Mesenchymal stem cell (in vitro differentiated cells and primary cell): Measurements from ENCODE around the gene CHRNB1.
A peak's percentile ranks its signal among the peaks of the same experiment; 100 is the strongest.

Source experiments
- DNase-seq: peaks from one replicate; pipeline ENCODE4 v3.0.0-alpha.2; 2013
- H2AFZ ChIP-seq: one replicate; pipeline ENCODE4 v1.6.1; 2013; ENCODE audit warnings: low read depth, mild to moderate bottlenecking, control low read depth, inconsistent platforms, low read length, moderate library complexity
- H2AK5ac ChIP-seq: 2 replicates; pipeline ENCODE4 v1.6.1; 2013; ENCODE audit warnings: low read length, moderate library complexity, mild to moderate bottlenecking, inconsistent platforms; ENCODE audit not compliant: severe bottlenecking
- H2BK120ac ChIP-seq: one replicate; pipeline ENCODE4 v1.6.1; 2013; ENCODE audit warnings: low read depth, mild to moderate bottlenecking, inconsistent platforms, low read length, moderate library complexity
- H2BK12ac ChIP-seq, 2 experiments: one replicate each; pipeline ENCODE4 v1.6.1; 2013; ENCODE audit warnings: inconsistent platforms in 2 of 2, low read length in 2 of 2, mild to moderate bottlenecking in 2 of 2, moderate library complexity in 2 of 2, control low read depth in 1 of 2
- H2BK15ac ChIP-seq: one replicate; pipeline ENCODE4 v1.6.1; 2013; ENCODE audit warnings: mild to moderate bottlenecking, low read depth, inconsistent platforms; ENCODE audit not compliant: poor library complexity, severe bottlenecking
- H2BK5ac ChIP-seq: 2 replicates; pipeline ENCODE4 v1.6.1; 2013; ENCODE audit warnings: low read depth, mild to moderate bottlenecking, low read length, control low read depth, inconsistent platforms; ENCODE audit not compliant: poor library complexity, severe bottlenecking
- H3K14ac ChIP-seq, 2 experiments: one replicate each; pipeline ENCODE4 v1.6.1; 2013; ENCODE audit warnings: inconsistent platforms in 2 of 2, low read length in 2 of 2, control low read depth in 1 of 2, mild to moderate bottlenecking in 1 of 2, moderate library complexity in 1 of 2
- H3K18ac ChIP-seq, 2 experiments: one replicate each; pipeline ENCODE4 v1.6.1; 2013; ENCODE audit warnings: inconsistent platforms in 2 of 2, low read length in 2 of 2, control low read depth in 1 of 2, low read depth in 1 of 2, mild to moderate bottlenecking in 1 of 2
- H3K23ac ChIP-seq, 2 experiments: one replicate each; pipeline ENCODE4 v1.6.1; 2013; ENCODE audit warnings: inconsistent platforms in 2 of 2, low read length in 2 of 2, mild to moderate bottlenecking in 2 of 2, moderate library complexity in 2 of 2, control low read depth in 1 of 2
- H3K27ac ChIP-seq: 2 replicates; pipeline ENCODE4 v1.5.1; 2013; ENCODE audit warnings: mild to moderate bottlenecking, moderate library complexity, low read length, control low read depth, inconsistent platforms; ENCODE audit not compliant: poor library complexity, severe bottlenecking
- H3K27me3 ChIP-seq, 2 experiments: 2 replicates each; pipeline versions ENCODE4 v1.6.1 to v1.7.0; 2013; ENCODE audit warnings: low read length in 2 of 2, mild to moderate bottlenecking in 2 of 2, moderate library complexity in 2 of 2, control low read depth in 1 of 2, inconsistent platforms in 1 of 2; ENCODE audit not compliant: control insufficient read depth in 1 of 2, insufficient read depth in 1 of 2
- H3K36me3 ChIP-seq, 2 experiments: 2 replicates each; pipeline versions ENCODE4 v1.6.1 to v1.7.0; 2013; ENCODE audit warnings: low read length in 2 of 2, control low read depth in 1 of 2, inconsistent platforms in 1 of 2, low read depth in 1 of 2, mild to moderate bottlenecking in 1 of 2; ENCODE audit not compliant: insufficient read depth in 2 of 2, control insufficient read depth in 1 of 2
- H3K4ac ChIP-seq, 2 experiments: one replicate each; pipeline ENCODE4 v1.6.1; 2013; ENCODE audit warnings: inconsistent platforms in 2 of 2, low read length in 2 of 2, mild to moderate bottlenecking in 2 of 2, moderate library complexity in 2 of 2, control low read depth in 1 of 2, low read depth in 1 of 2
- H3K4me1 ChIP-seq: 2 replicates; pipeline ENCODE4 v1.6.1; 2013; ENCODE audit warnings: low read depth, low read length, control low read depth; ENCODE audit not compliant: control insufficient read depth, insufficient read depth
- H3K4me2 ChIP-seq: 2 replicates; pipeline ENCODE4 v1.6.1; 2013; ENCODE audit warnings: low read length, mild to moderate bottlenecking, inconsistent platforms; ENCODE audit not compliant: poor library complexity, severe bottlenecking
- H3K4me3 ChIP-seq, 2 experiments: 2 replicates each; pipeline versions ENCODE4 v1.5.1 to v1.7.0; 2013; ENCODE audit warnings: low read length in 2 of 2, mild to moderate bottlenecking in 2 of 2, control low read depth in 1 of 2, low read depth in 1 of 2; ENCODE audit not compliant: insufficient read depth in 1 of 2
- H3K79me1 ChIP-seq: replicated peaks from 2 replicates; pipeline ENCODE4 v1.6.1; 2013; ENCODE audit warnings: mild to moderate bottlenecking, control low read depth, low read length, inconsistent platforms; ENCODE audit not compliant: poor library complexity, severe bottlenecking
- H3K9ac ChIP-seq: 2 replicates; pipeline ENCODE4 v1.7.0; 2013; ENCODE audit warnings: mild to moderate bottlenecking, low read length, moderate library complexity
- H3K9me3 ChIP-seq: 2 replicates; pipeline ENCODE4 v1.7.0; 2013; ENCODE audit warnings: mild to moderate bottlenecking, low read length; ENCODE audit not compliant: control insufficient read depth
- H4K8ac ChIP-seq: one replicate; pipeline ENCODE4 v1.6.1; 2013; ENCODE audit warnings: inconsistent platforms, mild to moderate bottlenecking, low read length, moderate library complexity
- H4K91ac ChIP-seq: one replicate; pipeline ENCODE4 v1.6.1; 2013; ENCODE audit warnings: mild to moderate bottlenecking, low read length, inconsistent platforms
- WGBS: methylation state at CpG from one replicate; pipeline ENCODE4 v1.1.7; 2013; ENCODE audit warnings: mixed read lengths; 5-methylcytosine and 5-hydroxymethylcytosine counted together

Gene CHRNB1

DNA sequence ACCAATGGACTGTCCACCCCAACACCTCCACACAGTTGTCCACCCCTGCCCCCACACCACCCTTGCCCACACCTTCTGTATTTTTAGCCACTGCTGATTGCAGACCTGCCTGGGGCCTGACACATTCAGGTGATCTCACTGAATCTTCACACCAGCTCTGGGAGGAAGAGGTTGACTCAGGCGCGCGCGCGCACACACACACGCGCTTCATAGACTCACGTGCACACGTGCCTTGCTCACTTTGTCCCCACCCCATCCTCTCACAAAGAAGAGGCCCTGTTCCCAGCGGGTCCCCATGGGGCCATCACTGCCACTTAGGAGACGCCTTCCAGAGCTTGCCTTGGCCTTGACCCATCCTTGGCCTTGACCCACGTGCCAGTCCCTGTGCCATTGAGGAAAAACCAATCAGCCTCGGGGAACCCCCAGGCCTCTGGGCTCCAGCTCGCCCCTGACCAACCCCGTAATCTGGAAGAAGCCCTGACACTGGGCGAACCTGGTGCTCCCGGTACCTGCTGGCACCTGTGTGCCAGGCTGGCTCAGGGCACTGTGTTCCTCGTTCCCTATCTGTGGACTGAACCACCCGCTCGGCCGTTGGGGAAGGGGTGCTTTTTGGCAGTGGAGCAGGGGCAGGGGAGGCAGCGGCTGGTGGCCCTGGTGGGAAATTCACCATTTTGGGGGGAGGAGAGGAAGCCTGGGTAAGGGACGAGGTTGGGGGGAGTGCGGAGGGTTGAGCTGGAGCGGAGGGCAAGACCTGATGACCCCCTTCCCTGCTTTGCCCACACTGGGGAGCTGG, 34.0 kb upstream of the CHRNB1 start:
- Histone ChIP-seq H3K14ac (no peak overlapping the region), H2BK12ac (no peak overlapping the region), H2AFZ (no peak overlapping the region), H3K9ac (no peak overlapping the region), H3K4me1 (peaks cover 15% of the 10 kb centered on the region), H3K4ac (no peak overlapping the region), H2BK15ac (no peak overlapping the region), H3K79me1 (peaks cover 20% of the 10 kb centered on the region), H4K8ac (no peak overlapping the region), H4K91ac (no peak overlapping the region), H3K27ac (no peak overlapping the region), H3K9me3 (no peaks in the 10 kb centered on the region), H2AK5ac (no peak overlapping the region), H3K36me3 (peaks cover 40 to 57% of the 10 kb centered on the region in 2 experiments), H3K4me3 (no peak overlapping the region), H3K4me2 (no peak overlapping the region), H3K18ac (no peak overlapping the region), H2BK5ac (no peak overlapping the region), H3K23ac (no peak overlapping the region), H3K27me3 (no peaks in the 10 kb centered on the region), H2BK120ac (no peak overlapping the region)
- DNase-seq = no peak
- WGBS = 96% methylated on average over 22 of the region's 25 CpGs

DNA sequence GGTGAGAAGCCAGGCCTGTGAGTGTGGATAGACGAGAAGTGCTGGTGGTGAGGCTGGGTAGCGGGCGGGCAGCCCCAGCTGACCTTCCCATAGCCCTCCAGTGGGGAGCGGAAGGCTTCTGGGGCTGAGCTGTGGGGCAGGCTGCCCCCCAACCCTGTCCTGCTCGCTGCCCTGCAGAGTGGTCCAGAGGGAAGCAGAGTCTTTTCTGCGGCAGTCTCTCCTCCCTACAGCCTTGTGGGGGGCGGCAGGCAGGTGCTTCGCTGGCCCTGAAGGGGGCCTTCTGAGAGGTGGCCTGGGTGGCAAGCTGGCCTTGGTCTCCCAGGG, 33.5 kb upstream of the CHRNB1 start:
- Histone ChIP-seq H3K4me1 (peaks cover 13% of the 10 kb centered on the region), H2AK5ac (no peak overlapping the region), H3K4me3 (no peak overlapping the region), H2BK120ac (no peak overlapping the region), H3K9me3 (no peaks in the 10 kb centered on the region), H2BK15ac (no peak overlapping the region), H3K4ac (no peak overlapping the region), H3K36me3 (peaks cover 44 to 63% of the 10 kb centered on the region in 2 experiments), H3K14ac (no peak overlapping the region), H3K9ac (no peak overlapping the region), H3K27me3 (no peaks in the 10 kb centered on the region), H3K79me1 (peaks cover 20% of the 10 kb centered on the region), H3K27ac (no peak overlapping the region), H3K4me2 (no peak overlapping the region), H3K23ac (no peak overlapping the region), H4K8ac (no peak overlapping the region), H3K18ac (no peak overlapping the region), H2BK5ac (no peak overlapping the region), H2BK12ac (no peak overlapping the region), H4K91ac (no peak overlapping the region), H2AFZ (no peak overlapping the region)
- no peak for DNase-seq
- 96% methylated on average over 8 of the region's 8 CpGs for WGBS

DNA sequence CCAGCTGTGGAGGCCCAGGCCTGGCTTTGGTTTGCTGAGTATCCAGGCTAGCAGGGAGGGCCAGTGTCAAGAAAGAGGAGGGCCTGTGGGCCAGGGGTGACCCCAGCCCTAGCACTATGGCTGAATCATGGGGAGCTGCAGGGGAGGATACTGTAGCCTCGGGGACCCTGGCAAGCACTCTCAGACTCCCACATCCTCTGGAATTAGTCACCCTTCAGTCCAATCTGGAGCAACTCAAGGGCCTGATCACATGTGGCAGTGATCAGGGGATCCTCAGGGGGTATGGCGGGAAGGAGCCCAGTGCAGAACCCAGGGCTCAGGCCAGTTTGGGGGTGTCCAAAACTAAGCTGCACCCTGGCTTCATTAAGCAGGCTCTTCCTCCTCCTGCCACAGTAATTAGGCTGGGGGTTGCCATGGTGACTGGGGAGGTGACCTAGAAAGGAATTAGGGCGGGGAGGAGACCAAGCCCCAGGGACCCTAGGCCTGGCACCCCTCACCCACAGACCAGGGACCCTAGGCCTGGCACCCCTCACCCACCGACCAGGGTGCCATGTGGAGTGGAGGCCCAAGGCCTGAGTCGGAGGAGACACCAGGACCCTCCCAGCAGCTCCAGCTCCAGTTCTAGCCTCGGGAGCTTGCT, 31.4 kb upstream of the CHRNB1 start:
- H3K18ac ChIP-seq = no peak overlapping the region
- H2AK5ac ChIP-seq = no peak overlapping the region
- H3K4me2 ChIP-seq = no peak overlapping the region
- H3K4me3 ChIP-seq = peak overlapping the region in 1 of 2 experiments; percentile 23
- H2BK15ac ChIP-seq = no peak overlapping the region
- no peak overlapping the region for H3K4ac ChIP-seq
- peaks cover 53 to 79% of the 10 kb centered on the region in 2 experiments for H3K36me3 ChIP-seq
- no peak overlapping the region for H2BK5ac ChIP-seq
- H2AFZ ChIP-seq = no peak overlapping the region
- H2BK12ac ChIP-seq = no peak overlapping the region
- no peak overlapping the region for H3K27ac ChIP-seq
- H2BK120ac ChIP-seq = no peak overlapping the region
- peaks cover 8% of the 10 kb centered on the region for H3K4me1 ChIP-seq
- H3K23ac ChIP-seq = no peak overlapping the region
- H4K8ac ChIP-seq = no peak overlapping the region
- H3K9ac ChIP-seq = peak overlapping the region; percentile 65
- no peak overlapping the region for H3K14ac ChIP-seq
- H3K79me1 ChIP-seq = peaks cover 16% of the 10 kb centered on the region
- no peaks in the 10 kb centered on the region for H3K27me3 ChIP-seq
- H3K9me3 ChIP-seq = no peaks in the 10 kb centered on the region
- no peak for DNase-seq
- 84% methylated on average over 6 of the region's 6 CpGs for WGBS
- H4K91ac ChIP-seq = no peak overlapping the region

DNA sequence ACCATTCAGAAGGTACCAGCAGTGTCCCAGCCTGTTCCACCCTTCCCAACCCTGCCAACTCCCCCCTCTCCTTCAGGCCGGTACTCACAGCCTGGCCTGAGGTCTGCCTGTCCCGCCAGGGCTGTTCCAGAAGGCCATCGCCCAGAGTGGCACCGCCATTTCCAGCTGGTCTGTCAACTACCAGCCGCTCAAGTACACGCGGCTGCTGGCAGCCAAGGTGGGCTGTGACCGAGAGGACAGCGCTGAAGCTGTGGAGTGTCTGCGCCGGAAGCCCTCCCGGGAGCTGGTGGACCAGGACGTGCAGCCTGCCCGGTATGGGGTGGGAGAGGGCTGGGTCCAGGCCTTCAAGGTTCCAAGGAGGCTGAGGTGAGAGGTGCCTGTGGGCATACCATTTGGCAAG, 30.0 kb upstream of the CHRNB1 start:
- no peak overlapping the region for H2BK12ac ChIP-seq
- H2AFZ ChIP-seq = no peak overlapping the region
- peaks cover 16% of the 10 kb centered on the region for H3K79me1 ChIP-seq
- H3K18ac ChIP-seq = no peak overlapping the region
- H3K23ac ChIP-seq = no peak overlapping the region
- peaks cover 39 to 71% of the 10 kb centered on the region in 2 experiments for H3K36me3 ChIP-seq
- H3K4me2 ChIP-seq = no peak overlapping the region
- H2BK5ac ChIP-seq = no peak overlapping the region
- no peaks in the 10 kb centered on the region for H3K9me3 ChIP-seq
- no peak overlapping the region for H2AK5ac ChIP-seq
- 90% methylated on average over 14 of the region's 14 CpGs for WGBS
- no peak overlapping the region for H3K4ac ChIP-seq
- H3K4me1 ChIP-seq = peaks cover 8% of the 10 kb centered on the region
- H3K14ac ChIP-seq = no peak overlapping the region
- H4K8ac ChIP-seq = no peak overlapping the region
- H2BK15ac ChIP-seq = no peak overlapping the region
- no peak overlapping the region for H3K9ac ChIP-seq
- no peaks in the 10 kb centered on the region for H3K27me3 ChIP-seq
- H3K27ac ChIP-seq = no peak overlapping the region
- H3K4me3 ChIP-seq = no peak overlapping the region
- DNase-seq = no peak
- H4K91ac ChIP-seq = no peak overlapping the region
- no peak overlapping the region for H2BK120ac ChIP-seq
